GM18907 (cell line): ENCODE measurements around the gene GBF1.
"Not testable (repeated sequence)": the region's sequence is repeated elsewhere in the genome, so short reads cannot be mapped to it uniquely, and the experiment has no call there.

Experiments
- ATAC-seq: cut with Tn5 transposase; IDR thresholded peaks from one replicate; pipeline ENCODE4 v1.9.1; 2021; ENCODE audit warnings: mild to moderate bottlenecking, moderate library complexity; ENCODE audit not compliant: unreplicated experiment

The GBF1 gene

GRCh38 chr10:102245082-102245931, at the start of gene GBF1:
Gene GBF1 (plus strand): TSS chr10:102245532. CDS start chr10:102258939, 13,407 bp downstream.
- ATAC-seq: peak; percentile 90

- ATAC-seq: no peak
These were observed 48.4 kb upstream of the GBF1 start for GRCh38 chr10:102196893-102197292.

DNA sequence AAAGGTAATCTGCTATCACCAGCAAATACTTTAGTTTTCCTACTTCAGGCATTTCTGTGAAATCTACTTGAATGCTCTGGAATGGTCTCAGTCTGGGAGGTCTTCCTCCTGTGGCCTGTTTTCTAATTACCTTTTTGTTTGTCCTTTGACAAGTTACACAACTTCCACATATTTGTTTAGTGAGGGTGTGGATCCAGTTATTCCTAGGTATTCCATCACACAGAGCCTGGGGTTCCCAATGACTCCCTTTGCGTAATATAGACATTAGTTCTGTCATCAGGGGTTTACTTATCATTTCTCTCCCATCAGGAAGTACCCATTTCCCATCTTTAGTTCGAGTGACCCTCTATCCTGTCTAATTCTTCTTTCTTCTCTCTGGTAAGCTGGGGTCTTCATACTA, 47.3 kb upstream of the GBF1 start:
- no peak for ATAC-seq

GRCh38 chr10:102200751-102201640, 44.3 kb upstream of the GBF1 start:
- no peak for ATAC-seq

- no peak for ATAC-seq
These were observed 42.9 kb upstream of the GBF1 start for GRCh38 chr10:102202386-102202785.

DNA sequence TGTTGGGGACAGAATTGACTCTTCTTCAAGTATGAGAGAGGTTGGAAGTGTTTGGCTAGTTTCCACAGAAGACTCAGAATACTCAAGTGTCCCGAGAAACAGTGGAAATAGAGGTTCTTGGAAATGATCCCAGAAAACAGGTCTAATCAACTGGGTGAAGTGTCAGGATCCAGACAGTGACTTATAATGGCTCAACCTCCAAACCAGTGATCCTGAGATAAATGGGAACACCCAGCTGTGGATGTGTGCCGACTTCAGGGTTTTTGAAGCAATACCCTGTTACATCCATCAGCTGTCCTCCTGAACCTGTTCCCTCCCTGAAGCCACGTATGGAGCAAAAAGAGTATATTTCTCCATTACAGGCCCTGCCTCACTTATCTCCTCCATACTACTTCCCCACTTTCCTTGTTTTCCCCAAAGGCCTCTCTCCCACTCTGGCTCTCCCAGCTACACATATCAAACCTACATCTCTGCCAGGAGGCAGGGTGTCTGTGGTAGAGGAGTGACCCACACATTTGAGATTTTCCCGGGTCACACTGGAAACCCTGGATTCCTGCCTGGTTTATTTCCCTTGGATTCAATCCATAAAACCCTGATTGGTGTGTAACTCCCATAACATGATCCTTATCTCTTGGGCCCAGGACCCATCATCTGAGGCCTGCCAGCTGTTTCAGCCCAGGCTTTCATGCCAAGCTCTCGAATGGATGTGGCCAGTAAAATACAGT, 36.9 kb upstream of the GBF1 start:
- no peak for ATAC-seq

- ATAC-seq: no peak
These were observed 33.6 kb upstream of the GBF1 start for GRCh38 chr10:102211615-102212299.

GRCh38 chr10:102213599-102213998, 31.7 kb upstream of the GBF1 start:
- ATAC-seq: not testable (repeated sequence)

GRCh38 chr10:102219370-102219769, 26.0 kb upstream of the GBF1 start:
- ATAC-seq: no peak

GRCh38 chr10:102220612-102221011, 24.7 kb upstream of the GBF1 start:
- no peak for ATAC-seq

- ATAC-seq: no peak
These were observed 22.5 kb upstream of the GBF1 start for GRCh38 chr10:102222797-102223196.

GRCh38 chr10:102225646-102226541, 19.4 kb upstream of the GBF1 start, which contains the start of gene ELOVL3:
Gene ELOVL3 (plus strand): TSS chr10:102226299. CDS start chr10:102226549, 250 bp downstream.
- peak; percentile 81 for ATAC-seq

- ATAC-seq: no peak
These were observed 18.8 kb upstream of the GBF1 start for GRCh38 chr10:102226542-102226870.

- ATAC-seq: no peak
These were observed 18.3 kb upstream of the GBF1 start for GRCh38 chr10:102227050-102227449.

GRCh38 chr10:102229810-102230263, 15.5 kb upstream of the GBF1 start:
- no peak for ATAC-seq

- ATAC-seq: no peak
These were observed 15.0 kb upstream of the GBF1 start for GRCh38 chr10:102230264-102230860.

DNA sequence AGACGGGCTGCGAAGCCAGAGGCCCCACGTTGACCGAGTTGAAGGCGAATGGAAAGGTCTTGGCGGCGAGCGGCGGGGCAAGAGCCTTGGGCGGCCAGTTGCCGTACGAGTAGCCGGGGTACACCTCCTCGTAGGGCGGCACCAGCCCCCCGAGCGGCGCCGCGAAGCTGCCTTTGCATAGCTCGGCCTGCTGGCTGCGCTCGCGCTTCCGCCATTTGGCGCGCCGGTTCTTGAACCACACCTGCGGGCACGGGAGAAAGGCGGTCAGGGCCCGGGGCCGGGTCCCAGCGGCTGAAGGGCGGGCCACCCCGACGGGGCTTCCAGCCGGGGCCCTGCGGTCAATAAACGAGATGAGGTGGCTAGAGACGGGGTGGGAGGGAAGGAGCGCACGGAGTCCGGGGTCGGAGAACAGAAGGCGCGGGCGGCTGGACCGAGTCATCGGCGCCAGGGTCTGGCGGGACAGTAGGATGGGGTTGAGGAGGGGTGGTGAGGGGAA, 14.4 kb upstream of the GBF1 start:
- no peak for ATAC-seq

DNA sequence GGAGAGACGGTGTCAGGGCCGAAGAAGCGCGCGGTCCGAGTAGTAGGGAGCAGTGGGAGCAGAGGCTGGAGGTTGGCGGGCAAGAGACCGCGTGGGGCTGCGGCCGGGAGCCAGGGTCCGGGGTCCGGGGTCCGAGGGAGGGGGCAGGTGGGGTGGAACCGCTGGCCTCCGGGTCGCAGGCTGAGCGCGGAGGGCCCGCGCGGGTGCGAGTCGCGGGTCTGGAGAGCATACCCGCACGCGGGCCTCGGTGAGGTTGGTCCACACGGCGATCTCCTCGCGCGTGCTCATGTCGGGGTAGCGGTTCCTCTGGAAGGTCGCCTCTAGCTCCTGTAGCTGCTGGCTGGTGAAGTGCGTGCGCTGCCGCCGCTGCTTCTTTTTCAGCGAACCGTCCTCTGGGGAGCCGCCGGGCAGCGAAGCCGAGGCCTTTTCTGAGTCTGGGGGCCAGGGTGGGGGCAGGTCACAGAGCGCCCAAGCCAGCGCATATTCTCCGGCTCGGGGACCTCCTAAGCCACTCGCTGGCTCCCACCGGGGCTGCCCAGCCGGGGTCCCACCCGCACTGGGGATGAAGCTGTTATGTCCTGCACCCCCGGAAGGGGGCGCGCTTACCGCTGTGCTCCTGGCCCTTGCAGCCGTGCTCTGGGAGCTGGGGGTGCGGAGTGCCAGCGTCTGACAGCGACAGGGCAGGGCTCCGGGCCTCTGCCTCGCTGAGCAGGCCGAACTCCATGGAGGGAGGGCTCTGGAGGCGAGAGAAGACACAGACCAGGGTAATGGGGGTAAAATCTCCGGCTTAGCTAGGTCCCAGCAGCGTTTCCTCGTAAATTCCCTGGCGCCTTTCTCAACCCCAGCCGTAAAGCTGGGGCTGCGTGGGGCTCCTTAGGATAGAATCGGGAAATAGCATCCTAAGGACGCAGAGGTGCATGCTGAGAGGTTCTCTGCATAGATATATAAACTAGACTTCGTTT, 13.7 kb upstream of the GBF1 start:
- no peak for ATAC-seq
